HepG2 (cell line): ENCODE results near the gene ANKMY2. TPM values are rescaled to one million over a fixed set of nuclear protein-coding genes. Genes with fewer than 3 reads are reported as not detected.

Experiments used
- AGO1 ChIP-seq: fragments of 200-400 bp; formaldehyde crosslinking; IDR thresholded peaks from 2 replicates; pipeline ENCODE4 v1.6.1; 2017; ENCODE audit warnings: mild to moderate bottlenecking, low read depth, low read length, moderate library complexity; ENCODE audit not compliant: poor library complexity, severe bottlenecking
- ESRRA ChIP-seq: sonication (generic); formaldehyde crosslinking; IDR thresholded peaks from 2 replicates; pipeline ENCODE4 v1.5.1; 2020; ENCODE audit warnings: mild to moderate bottlenecking, low read depth, missing genetic modification reagents
- FOXA3 ChIP-seq: IDR thresholded peaks from 2 replicates; pipeline ENCODE4 v1.6.1; 2016; ENCODE audit warnings: missing genetic modification reagents, missing compliant biosample characterization
- MTA3 ChIP-seq: sonication (generic); formaldehyde crosslinking; IDR thresholded peaks from 2 replicates; pipeline ENCODE4 v1.4.0; 2020; ENCODE audit warnings: missing genetic modification reagents
- MTF1 ChIP-seq: sonication (generic); formaldehyde crosslinking; IDR thresholded peaks from 2 replicates; pipeline ENCODE4 v1.5.0; 2020; ENCODE audit warnings: missing genetic modification reagents
- MZF1 ChIP-seq: sonication (generic); formaldehyde crosslinking; IDR thresholded peaks from 2 replicates; pipeline ENCODE4 v1.8.1; 2023; ENCODE audit warnings: mild to moderate bottlenecking, missing genetic modification reagents, borderline replicate concordance
- NFYC ChIP-seq: IDR thresholded peaks from 2 replicates; pipeline ENCODE4 v1.6.1; 2016; ENCODE audit warnings: missing genetic modification reagents, missing compliant biosample characterization
- RBM22 ChIP-seq: fragments of 200-400 bp; formaldehyde crosslinking; optimal IDR thresholded peaks from 2 replicates; pipeline ENCODE3; 2017; ENCODE audit warnings: mild to moderate bottlenecking, low read length, moderate library complexity
- TEAD2 ChIP-seq: sonication (generic); formaldehyde crosslinking; IDR thresholded peaks from 2 replicates; pipeline ENCODE4 v1.9.0; 2021; ENCODE audit warnings: missing genetic modification reagents
- THYN1 ChIP-seq: sonication (generic); formaldehyde crosslinking; IDR thresholded peaks from 2 replicates; pipeline ENCODE4 v1.8.1; 2023; ENCODE audit warnings: low read depth, mild to moderate bottlenecking, moderate library complexity, missing genetic modification reagents, borderline replicate concordance
- ZIK1 ChIP-seq: sonication (generic); formaldehyde crosslinking; IDR thresholded peaks from 2 replicates; pipeline ENCODE4 v1.5.0; 2020; ENCODE audit warnings: mild to moderate bottlenecking, low read depth, missing genetic modification reagents, borderline replicate concordance
- ZNF12 ChIP-seq: sonication (generic); formaldehyde crosslinking; IDR thresholded peaks from 2 replicates; pipeline ENCODE4 v1.5.0; 2020; ENCODE audit warnings: missing genetic modification reagents
- ZNF225 ChIP-seq: sonication (generic); formaldehyde crosslinking; IDR thresholded peaks from 2 replicates; pipeline ENCODE4 v1.4.0; 2020; ENCODE audit warnings: mild to moderate bottlenecking, missing genetic modification reagents
- ZNF251 ChIP-seq: sonication (generic); formaldehyde crosslinking; IDR thresholded peaks from 2 replicates; pipeline ENCODE4 v1.9.0; 2021; ENCODE audit warnings: mild to moderate bottlenecking, missing genetic modification reagents
- ZNF263 ChIP-seq: sonication (generic); formaldehyde crosslinking; IDR thresholded peaks from 2 replicates; pipeline ENCODE4 v1.4.0; 2020; ENCODE audit warnings: missing genetic modification reagents
- polyA plus RNA-seq, 8 experiments: library from polyadenylated mRNA; depleted of rRNA in 3 of 8; stranded (reverse) in 7 of 8; unstranded in 1 of 8; fragments of >200 nt; fragmentation: Illumina TruSeq in 4 of 8; extraction: Trizol in 4 of 8; gene quantifications; 2 replicates each; pipeline versions ENCODE4 v1.2.1 to v1.2.3, GENCODE V29; 2011 to 2016; ENCODE audit warnings: low read depth in 4 of 8, missing spikeins in 1 of 8, mixed read lengths in 1 of 8; ENCODE audit not compliant: insufficient read depth in 1 of 8
- total RNA-seq, 5 experiments: library from RNA; depleted of rRNA; stranded (reverse); fragments of >200 nt; fragmentation: Illumina TruSeq; extraction: Trizol; gene quantifications; 2 replicates each; pipeline ENCODE4 v1.2.3, GENCODE V29; 2016; ENCODE audit warnings: low read depth in 1 of 5
- TF ChIP-seq, protein P1 (sequence below): sonication (generic); formaldehyde crosslinking; IDR thresholded peaks from 2 replicates; pipeline ENCODE4 v1.8.1; 2022; ENCODE audit warnings: low read depth, mild to moderate bottlenecking, missing genetic modification reagents
- TF ChIP-seq, protein P2 (sequence below): sonication (generic); formaldehyde crosslinking; IDR thresholded peaks from 2 replicates; pipeline ENCODE4 v1.4.0; 2020; ENCODE audit warnings: mild to moderate bottlenecking, missing genetic modification reagents, borderline replicate concordance
- TF ChIP-seq, protein P3 (sequence below): IDR thresholded peaks from 2 replicates; pipeline ENCODE4 v1.6.1; 2016; ENCODE audit warnings: missing biosample characterization, missing genetic modification reagents, low read depth
- TF ChIP-seq, protein P4 (sequence below): sonication (generic); formaldehyde crosslinking; IDR thresholded peaks from 2 replicates; pipeline ENCODE4 v1.4.0; 2020; ENCODE audit warnings: low read depth, mild to moderate bottlenecking, missing genetic modification reagents

The ANKMY2 gene
- total and polyA plus RNA-seq, 2 of the 13 experiments (the other 11 are each of a cell fraction or from before 2014, with no cell fraction given) = 12.2 to 21.6 TPM

DNA sequence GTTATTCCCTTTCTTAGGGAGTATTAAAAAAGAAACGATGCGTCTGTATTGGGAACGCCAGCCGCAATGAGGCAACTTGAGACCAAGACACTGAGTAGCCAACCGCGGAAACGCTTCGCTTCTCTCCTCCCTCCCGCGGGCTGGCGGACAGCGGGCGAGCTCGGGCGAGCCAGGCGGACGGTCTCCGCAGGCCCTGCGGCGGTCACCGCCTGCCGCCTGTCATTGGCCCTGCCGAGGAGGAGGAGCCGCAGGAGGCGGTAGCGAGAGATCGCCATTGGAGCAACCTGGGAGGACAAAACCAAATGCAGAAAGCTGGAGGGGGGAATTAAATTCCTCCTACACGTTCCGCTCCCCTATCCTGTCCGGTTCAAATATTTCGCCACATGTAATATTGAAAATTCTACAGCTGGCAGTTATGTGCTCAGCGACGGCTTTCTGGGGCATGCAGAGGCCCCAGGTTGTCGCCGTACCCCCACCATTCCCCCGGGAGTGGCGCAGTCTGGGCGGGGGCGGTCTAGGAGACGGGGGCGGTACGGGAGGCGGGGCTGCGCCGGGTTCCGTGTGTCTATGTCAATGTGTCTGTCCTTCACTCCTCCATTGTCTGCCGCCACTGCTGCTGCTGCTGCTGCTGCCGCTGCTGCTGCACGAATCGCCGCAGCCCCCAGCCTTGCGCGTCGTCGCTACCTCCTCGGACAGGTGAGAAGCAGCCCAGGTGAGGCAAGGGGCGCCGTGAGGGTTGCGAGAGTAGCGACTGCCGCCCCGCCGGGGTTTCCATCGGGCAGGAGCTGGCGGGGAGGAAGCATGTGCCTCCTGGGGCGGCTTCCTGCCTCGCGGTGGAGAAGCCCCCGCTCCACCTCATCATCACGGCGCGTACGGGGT lies at the start of gene ANKMY2, which contains the start of gene BZW2 (continued):
- TF ChIP-seq, protein P1, sequence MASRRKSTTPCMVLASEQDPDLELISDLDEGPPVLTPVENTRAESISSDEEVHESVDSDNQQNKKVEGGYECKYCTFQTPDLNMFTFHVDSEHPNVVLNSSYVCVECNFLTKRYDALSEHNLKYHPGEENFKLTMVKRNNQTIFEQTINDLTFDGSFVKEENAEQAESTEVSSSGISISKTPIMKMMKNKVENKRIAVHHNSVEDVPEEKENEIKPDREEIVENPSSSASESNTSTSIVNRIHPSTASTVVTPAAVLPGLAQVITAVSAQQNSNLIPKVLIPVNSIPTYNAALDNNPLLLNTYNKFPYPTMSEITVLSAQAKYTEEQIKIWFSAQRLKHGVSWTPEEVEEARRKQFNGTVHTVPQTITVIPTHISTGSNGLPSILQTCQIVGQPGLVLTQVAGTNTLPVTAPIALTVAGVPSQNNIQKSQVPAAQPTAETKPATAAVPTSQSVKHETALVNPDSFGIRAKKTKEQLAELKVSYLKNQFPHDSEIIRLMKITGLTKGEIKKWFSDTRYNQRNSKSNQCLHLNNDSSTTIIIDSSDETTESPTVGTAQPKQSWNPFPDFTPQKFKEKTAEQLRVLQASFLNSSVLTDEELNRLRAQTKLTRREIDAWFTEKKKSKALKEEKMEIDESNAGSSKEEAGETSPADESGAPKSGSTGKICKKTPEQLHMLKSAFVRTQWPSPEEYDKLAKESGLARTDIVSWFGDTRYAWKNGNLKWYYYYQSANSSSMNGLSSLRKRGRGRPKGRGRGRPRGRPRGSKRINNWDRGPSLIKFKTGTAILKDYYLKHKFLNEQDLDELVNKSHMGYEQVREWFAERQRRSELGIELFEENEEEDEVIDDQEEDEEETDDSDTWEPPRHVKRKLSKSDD (CRISPR knock-in tag) = peak; percentile 48; the same call in 1 of the 2 replicates
- TF ChIP-seq MTA3 (no peak), MTF1 (CRISPR knock-in tag) (no peak), NFYC (CRISPR knock-in tag) (peak; percentile 81), MZF1 (CRISPR knock-in tag) (no peak), ZNF263 (peak; percentile 40; the same call in 1 of the 2 replicates), TEAD2 (CRISPR knock-in tag) (no peak), RBM22 (no peak), FOXA3 (CRISPR knock-in tag) (peak; percentile 39; the same call in 1 of the 2 replicates), THYN1 (CRISPR knock-in tag) (no peak), ZNF225 (no peak), ESRRA (CRISPR knock-in tag) (no peak), ZNF251 (CRISPR knock-in tag) (no peak), AGO1 (peak; percentile 51), ZNF12 (no peak; the same call in 1 of the 2 replicates), ZIK1 (CRISPR knock-in tag) (no peak)
- TF ChIP-seq, protein P2, sequence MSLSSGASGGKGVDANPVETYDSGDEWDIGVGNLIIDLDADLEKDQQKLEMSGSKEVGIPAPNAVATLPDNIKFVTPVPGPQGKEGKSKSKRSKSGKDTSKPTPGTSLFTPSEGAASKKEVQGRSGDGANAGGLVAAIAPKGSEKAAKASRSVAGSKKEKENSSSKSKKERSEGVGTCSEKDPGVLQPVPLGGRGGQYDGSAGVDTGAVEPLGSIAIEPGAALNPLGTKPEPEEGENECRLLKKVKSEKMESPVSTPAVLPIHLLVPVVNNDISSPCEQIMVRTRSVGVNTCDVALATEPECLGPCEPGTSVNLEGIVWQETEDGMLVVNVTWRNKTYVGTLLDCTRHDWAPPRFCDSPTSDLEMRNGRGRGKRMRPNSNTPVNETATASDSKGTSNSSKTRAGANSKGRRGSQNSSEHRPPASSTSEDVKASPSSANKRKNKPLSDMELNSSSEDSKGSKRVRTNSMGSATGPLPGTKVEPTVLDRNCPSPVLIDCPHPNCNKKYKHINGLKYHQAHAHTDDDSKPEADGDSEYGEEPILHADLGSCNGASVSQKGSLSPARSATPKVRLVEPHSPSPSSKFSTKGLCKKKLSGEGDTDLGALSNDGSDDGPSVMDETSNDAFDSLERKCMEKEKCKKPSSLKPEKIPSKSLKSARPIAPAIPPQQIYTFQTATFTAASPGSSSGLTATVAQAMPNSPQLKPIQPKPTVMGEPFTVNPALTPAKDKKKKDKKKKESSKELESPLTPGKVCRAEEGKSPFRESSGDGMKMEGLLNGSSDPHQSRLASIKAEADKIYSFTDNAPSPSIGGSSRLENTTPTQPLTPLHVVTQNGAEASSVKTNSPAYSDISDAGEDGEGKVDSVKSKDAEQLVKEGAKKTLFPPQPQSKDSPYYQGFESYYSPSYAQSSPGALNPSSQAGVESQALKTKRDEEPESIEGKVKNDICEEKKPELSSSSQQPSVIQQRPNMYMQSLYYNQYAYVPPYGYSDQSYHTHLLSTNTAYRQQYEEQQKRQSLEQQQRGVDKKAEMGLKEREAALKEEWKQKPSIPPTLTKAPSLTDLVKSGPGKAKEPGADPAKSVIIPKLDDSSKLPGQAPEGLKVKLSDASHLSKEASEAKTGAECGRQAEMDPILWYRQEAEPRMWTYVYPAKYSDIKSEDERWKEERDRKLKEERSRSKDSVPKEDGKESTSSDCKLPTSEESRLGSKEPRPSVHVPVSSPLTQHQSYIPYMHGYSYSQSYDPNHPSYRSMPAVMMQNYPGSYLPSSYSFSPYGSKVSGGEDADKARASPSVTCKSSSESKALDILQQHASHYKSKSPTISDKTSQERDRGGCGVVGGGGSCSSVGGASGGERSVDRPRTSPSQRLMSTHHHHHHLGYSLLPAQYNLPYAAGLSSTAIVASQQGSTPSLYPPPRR (CRISPR knock-in tag) = peak; percentile 62; the same call in 1 of the 2 replicates
- TF ChIP-seq, protein P3, sequence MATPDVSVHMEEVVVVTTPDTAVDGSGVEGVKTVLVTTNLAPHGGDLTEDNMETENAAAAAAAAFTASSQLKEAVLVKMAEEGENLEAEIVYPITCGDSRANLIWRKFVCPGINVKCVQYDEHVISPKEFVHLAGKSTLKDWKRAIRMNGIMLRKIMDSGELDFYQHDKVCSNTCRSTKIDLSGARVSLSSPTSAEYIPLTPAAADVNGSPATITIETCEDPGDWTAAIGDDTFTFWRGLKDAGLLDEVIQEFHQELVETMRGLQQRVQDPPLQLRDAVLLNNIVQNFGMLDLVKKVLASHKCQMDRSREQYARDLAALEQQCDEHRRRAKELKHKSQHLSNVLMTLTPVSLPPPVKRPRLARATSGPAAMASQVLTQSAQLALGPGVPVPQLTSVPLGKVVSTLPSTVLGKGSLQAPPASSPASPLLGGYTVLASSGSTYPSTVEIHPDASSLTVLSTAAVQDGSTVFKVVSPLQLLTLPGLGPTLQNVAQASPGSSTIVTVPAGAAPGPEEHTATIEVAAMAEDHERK (CRISPR knock-in tag) = no peak
- TF ChIP-seq, protein P4, sequence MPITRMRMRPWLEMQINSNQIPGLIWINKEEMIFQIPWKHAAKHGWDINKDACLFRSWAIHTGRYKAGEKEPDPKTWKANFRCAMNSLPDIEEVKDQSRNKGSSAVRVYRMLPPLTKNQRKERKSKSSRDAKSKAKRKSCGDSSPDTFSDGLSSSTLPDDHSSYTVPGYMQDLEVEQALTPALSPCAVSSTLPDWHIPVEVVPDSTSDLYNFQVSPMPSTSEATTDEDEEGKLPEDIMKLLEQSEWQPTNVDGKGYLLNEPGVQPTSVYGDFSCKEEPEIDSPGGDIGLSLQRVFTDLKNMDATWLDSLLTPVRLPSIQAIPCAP (CRISPR knock-in tag) = 0 out of 2 replicates have a peak, but pooled peaks have one; percentile 43
